ENCODE data around the gene CARNS1. TPM values are rescaled to one million over a fixed set of nuclear protein-coding genes. Genes with fewer than 3 reads are reported as not detected.
A peak's percentile ranks its signal among the peaks of the same experiment; 100 is the strongest.

Gene CARNS1
- total and polyA plus RNA-seq, 12 donors, result 0.55 to 26.6 (median 17.4) TPM

DNA sequence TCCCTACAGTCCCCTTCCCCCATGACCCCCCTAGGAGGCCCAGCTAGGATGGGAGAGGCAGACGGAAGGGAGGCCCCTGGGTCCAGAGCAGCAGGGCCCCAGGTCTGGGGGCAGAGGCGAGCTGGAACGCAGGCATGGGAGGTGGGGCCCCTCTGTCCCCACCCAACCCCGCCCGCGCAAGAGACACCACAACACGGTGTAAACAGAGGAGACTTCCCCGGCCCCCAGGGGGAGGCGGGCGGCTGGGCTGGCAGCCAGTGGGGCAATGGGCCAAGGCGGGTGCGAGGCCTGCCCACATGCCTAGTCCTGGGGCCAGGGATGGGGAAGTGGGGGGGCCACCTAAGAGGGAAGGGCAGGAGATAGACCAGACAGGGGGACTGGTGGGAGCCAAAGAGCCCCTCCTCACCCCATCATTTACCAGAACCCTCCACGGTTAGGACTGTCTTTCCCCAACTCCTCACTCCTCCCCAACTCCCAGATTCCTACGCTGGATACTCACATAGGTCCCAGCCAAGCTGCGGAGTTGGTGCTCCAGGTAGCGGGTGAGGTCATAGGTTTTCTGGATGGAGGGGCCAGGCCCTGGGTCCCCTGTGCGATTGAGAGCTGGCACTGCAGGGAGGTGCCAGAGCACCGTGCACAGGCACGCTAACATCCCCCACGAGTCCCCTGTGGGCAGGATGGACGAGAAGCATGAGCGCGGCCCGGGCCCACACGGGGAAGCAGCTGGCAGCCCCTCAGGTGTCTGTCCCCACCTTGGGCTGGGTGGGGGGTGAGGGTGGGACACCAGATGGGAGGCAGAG is 48.3 kb upstream of the CARNS1 start:
- TF ChIP-seq CTCF (IDR thresholded peaks at IDR 0.05), result no peak
- Histone ChIP-seq H3K36me3 (peaks cover 0 to 21% (median 0%) of the 10 kb centered on the region in 9 donors), H3K4me1 (peaks cover 15 to 70% (median 36%) of the 10 kb centered on the region in 9 donors), H3K27me3 (no peaks in the 10 kb centered on the region), H3K27ac (peak overlapping the region in 3 of 10 donors; percentile 20 to 31 (median 24)), H3K4me3 (no peak overlapping the region), H3K9me3 (no peaks in the 10 kb centered on the region)
- ATAC-seq, result peak in 6 of 8 donors; percentile 9 to 38 (median 16)
- intact Hi-C loops (cut with DNase I), result no loop called here
- 46 to 49% methylated on average over 25 of the region's 25 CpGs for WGBS, 2 donors
- no peak for DNase-seq

DNA sequence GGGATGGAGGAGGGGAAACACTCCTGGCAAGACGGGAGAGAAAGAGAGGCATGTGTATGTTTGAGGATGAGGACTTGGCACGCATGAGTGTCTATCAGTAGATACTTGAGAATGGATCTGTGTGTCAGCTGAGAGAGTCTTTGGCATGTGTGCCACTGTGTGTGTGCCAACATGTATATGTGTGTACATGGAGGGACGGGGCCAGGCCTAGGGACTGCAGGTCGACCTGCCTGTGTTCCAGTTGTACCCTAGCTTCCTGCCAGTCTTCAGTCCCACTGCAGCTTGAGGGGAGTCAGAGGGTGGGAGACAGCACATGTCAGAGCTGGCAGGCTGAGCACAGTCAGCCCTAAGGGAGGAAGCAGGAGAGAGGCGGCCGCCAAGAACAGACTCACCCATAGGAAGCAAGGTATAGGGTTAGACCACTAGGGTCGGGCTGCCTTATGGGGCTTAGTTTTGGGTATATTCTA is 47.7 kb upstream of the CARNS1 start:
- intact Hi-C loops (cut with DNase I), result no loop called here
- WGBS, 2 donors, result 47 to 53% methylated on average over 7 of the region's 7 CpGs
- Histone ChIP-seq H3K4me1 (peaks cover 15 to 71% (median 37%) of the 10 kb centered on the region in 9 donors), H3K36me3 (peaks cover 0 to 21% (median 0%) of the 10 kb centered on the region in 9 donors), H3K9me3 (no peaks in the 10 kb centered on the region), H3K27me3 (no peaks in the 10 kb centered on the region), H3K27ac (no peak overlapping the region), H3K4me3 (no peak overlapping the region)
- no peak for TF ChIP-seq CTCF (IDR thresholded peaks at IDR 0.05)
- ATAC-seq, result no peak
- DNase-seq, result no peak

- ATAC-seq, result no peak
- peaks cover 0 to 21% (median 0%) of the 10 kb centered on the region in 9 donors for H3K36me3 ChIP-seq
- peaks cover 15 to 72% (median 40%) of the 10 kb centered on the region in 9 donors for H3K4me1 ChIP-seq
- intact Hi-C loops (cut with DNase I), result no loop called here
- no peak overlapping the region for H3K4me3 ChIP-seq
- no peaks in the 10 kb centered on the region for H3K9me3 ChIP-seq
- no peaks in the 10 kb centered on the region for H3K27me3 ChIP-seq
- no peak for TF ChIP-seq CTCF (IDR thresholded peaks at IDR 0.05)
- no peak overlapping the region for H3K27ac ChIP-seq
- whole genome bisulfite sequencing, 2 donors, result 90 to 91% methylated on average over 3 of the region's 3 CpGs
- DNase-seq, result no peak
Observed at GRCh38 chr11:67368621-67369020, 46.9 kb upstream of the CARNS1 start.

GRCh38 chr11:67369275-67369674 is 46.2 kb upstream of the CARNS1 start:
- Histone ChIP-seq H3K27me3 (no peaks in the 10 kb centered on the region), H3K9me3 (no peaks in the 10 kb centered on the region), H3K27ac (no peak overlapping the region), H3K36me3 (peaks cover 0 to 17% (median 0%) of the 10 kb centered on the region in 9 donors), H3K4me3 (no peak overlapping the region), H3K4me1 (peaks cover 20 to 78% (median 46%) of the 10 kb centered on the region in 9 donors)
- intact Hi-C loops (cut with DNase I), result no loop called here
- ATAC-seq (no peak), DNase-seq (no peak)
- 84 to 85% methylated on average over 8 of the region's 8 CpGs for WGBS, 2 donors
- TF ChIP-seq CTCF (IDR thresholded peaks at IDR 0.05), result no peak
